ENCODE data around the gene COL20A1.

The COL20A1 gene

GRCh38 chr20:63347081-63347741 is 54.2 kb downstream of the COL20A1 start:
- TF ChIP-seq, protein P1, sequence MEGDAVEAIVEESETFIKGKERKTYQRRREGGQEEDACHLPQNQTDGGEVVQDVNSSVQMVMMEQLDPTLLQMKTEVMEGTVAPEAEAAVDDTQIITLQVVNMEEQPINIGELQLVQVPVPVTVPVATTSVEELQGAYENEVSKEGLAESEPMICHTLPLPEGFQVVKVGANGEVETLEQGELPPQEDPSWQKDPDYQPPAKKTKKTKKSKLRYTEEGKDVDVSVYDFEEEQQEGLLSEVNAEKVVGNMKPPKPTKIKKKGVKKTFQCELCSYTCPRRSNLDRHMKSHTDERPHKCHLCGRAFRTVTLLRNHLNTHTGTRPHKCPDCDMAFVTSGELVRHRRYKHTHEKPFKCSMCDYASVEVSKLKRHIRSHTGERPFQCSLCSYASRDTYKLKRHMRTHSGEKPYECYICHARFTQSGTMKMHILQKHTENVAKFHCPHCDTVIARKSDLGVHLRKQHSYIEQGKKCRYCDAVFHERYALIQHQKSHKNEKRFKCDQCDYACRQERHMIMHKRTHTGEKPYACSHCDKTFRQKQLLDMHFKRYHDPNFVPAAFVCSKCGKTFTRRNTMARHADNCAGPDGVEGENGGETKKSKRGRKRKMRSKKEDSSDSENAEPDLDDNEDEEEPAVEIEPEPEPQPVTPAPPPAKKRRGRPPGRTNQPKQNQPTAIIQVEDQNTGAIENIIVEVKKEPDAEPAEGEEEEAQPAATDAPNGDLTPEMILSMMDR (IDR thresholded peaks at IDR 0.05): no peak
- H3K9me3 ChIP-seq: no peaks in the 10 kb centered on the region
- peaks cover 5% of the 10 kb centered on the region for H3K27me3 ChIP-seq

GRCh38 chr20:63347950-63348827 is 55.2 kb downstream of the COL20A1 start:
- TF ChIP-seq, protein P1 (IDR thresholded peaks at IDR 0.05): no peak

More at GRCh38 chr20:63347081-63347741, 54.2 kb downstream of the COL20A1 start:
- Histone ChIP-seq H3K4me1 (ENCODE audit: control insufficient read depth in 1 of 2, insufficient read depth in 1 of 2, low read depth in 1 of 2, low read length in 1 of 2) (no peaks in the 10 kb centered on the region), H3K27ac (no peak overlapping the region), H3K4me3 (ENCODE audit: low read depth in 1 of 2, low read length in 1 of 2) (no peak overlapping the region), H3K36me3 (no peaks in the 10 kb centered on the region)

DNA sequence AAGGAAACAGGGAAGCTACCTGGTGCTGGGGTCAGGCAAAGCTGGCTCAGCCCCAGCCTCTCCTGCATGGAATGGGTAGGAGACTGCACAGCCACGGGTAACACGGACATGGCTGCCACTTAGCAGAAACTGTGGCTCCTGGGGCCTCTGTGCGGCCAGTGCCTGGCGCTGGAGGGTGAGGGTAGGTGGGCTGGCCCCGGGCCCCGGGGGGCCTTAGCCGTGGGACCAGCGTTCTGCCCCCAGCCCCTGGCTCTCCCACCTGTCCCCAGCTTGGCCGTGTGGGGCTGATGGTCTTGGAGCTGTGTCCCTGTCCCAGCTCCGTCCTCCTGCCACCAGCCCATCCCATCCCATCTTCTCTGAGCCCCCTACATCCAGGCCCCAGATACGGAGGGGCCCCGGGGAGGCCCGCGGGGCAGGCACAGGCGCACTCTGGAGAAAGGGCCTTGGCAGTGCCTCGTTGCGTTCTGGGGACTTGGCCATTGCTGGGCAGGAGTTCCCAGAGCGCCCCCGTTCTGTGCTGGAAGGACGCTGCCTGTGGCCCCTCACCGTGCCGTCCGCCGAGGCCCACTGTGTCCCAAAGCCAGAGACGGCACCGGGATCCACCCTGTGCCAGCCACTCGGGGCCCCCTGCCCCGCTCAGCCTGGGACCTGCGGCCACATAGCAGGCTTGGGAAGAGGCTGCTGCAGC is 56.0 kb downstream of the COL20A1 start:
- H3K27me3 ChIP-seq: peaks cover 14% of the 10 kb centered on the region
- H3K27ac ChIP-seq: no peak overlapping the region
- H3K36me3 ChIP-seq: no peaks in the 10 kb centered on the region
- no peaks in the 10 kb centered on the region for H3K4me1 ChIP-seq (ENCODE audit: control insufficient read depth in 1 of 2, insufficient read depth in 1 of 2, low read depth in 1 of 2, low read length in 1 of 2)
- no peaks in the 10 kb centered on the region for H3K9me3 ChIP-seq
- no peak overlapping the region for H3K4me3 ChIP-seq (ENCODE audit: low read depth in 1 of 2, low read length in 1 of 2)
- TF ChIP-seq, protein P1 (IDR thresholded peaks at IDR 0.05): no peak

More at GRCh38 chr20:63347950-63348827, 55.2 kb downstream of the COL20A1 start:
- Histone ChIP-seq H3K36me3 (no peaks in the 10 kb centered on the region), H3K9me3 (no peaks in the 10 kb centered on the region), H3K27me3 (peaks cover 14% of the 10 kb centered on the region), H3K4me1 (ENCODE audit: control insufficient read depth in 1 of 2, insufficient read depth in 1 of 2, low read depth in 1 of 2, low read length in 1 of 2) (no peaks in the 10 kb centered on the region), H3K27ac (no peak overlapping the region), H3K4me3 (ENCODE audit: low read depth in 1 of 2, low read length in 1 of 2) (no peak overlapping the region)

- Histone ChIP-seq H3K27me3 (peaks cover 14% of the 10 kb centered on the region), H3K27ac (no peak overlapping the region)
- TF ChIP-seq, protein P1 (IDR thresholded peaks at IDR 0.05): no peak
Measured at GRCh38 chr20:63349516-63349895, 56.5 kb downstream of the COL20A1 start.

GRCh38 chr20:63350196-63350595 is 57.2 kb downstream of the COL20A1 start:
- TF ChIP-seq, protein P1 (IDR thresholded peaks at IDR 0.05): no peak
- Histone ChIP-seq H3K4me1 (ENCODE audit: control insufficient read depth in 1 of 2, insufficient read depth in 1 of 2, low read depth in 1 of 2, low read length in 1 of 2) (no peaks in the 10 kb centered on the region), H3K4me3 (ENCODE audit: low read depth in 1 of 2, low read length in 1 of 2) (no peak overlapping the region), H3K9me3 (no peaks in the 10 kb centered on the region), H3K27me3 (peaks cover 14% of the 10 kb centered on the region), H3K36me3 (no peaks in the 10 kb centered on the region), H3K27ac (no peak overlapping the region)

More at GRCh38 chr20:63349516-63349895, 56.5 kb downstream of the COL20A1 start:
- H3K9me3 ChIP-seq: no peaks in the 10 kb centered on the region
- no peaks in the 10 kb centered on the region for H3K36me3 ChIP-seq
- no peaks in the 10 kb centered on the region for H3K4me1 ChIP-seq (ENCODE audit: control insufficient read depth in 1 of 2, insufficient read depth in 1 of 2, low read depth in 1 of 2, low read length in 1 of 2)
- no peak overlapping the region for H3K4me3 ChIP-seq (ENCODE audit: low read depth in 1 of 2, low read length in 1 of 2)
